Liver (tissue), 9 donors: ENCODE data around the gene P3H4. TPM values are rescaled to one million over a fixed set of nuclear protein-coding genes. Genes with fewer than 3 reads are reported as not detected.

ENCODE experiments used
- DNase-seq: peaks from one replicate; pipeline ENCODE4 v3.0.0-alpha.2; 2017; ENCODE audit warnings: low spot score
- H3K27ac ChIP-seq, 2 donors: one replicate each; pipeline ENCODE4 v1.7.0; 2013; ENCODE audit warnings: inconsistent platforms in 2 of 2, low read length in 2 of 2, control low read depth in 1 of 2, low read depth in 1 of 2, mild to moderate bottlenecking in 1 of 2
- H3K27me3 ChIP-seq, 4 donors: one replicate each; pipeline versions ENCODE4 v1.6.1 to v1.7.0; 2013; ENCODE audit warnings: low read length in 3 of 4, inconsistent platforms in 1 of 4, mild to moderate bottlenecking in 1 of 4, moderate library complexity in 1 of 4; ENCODE audit not compliant: control insufficient read depth in 4 of 4, insufficient read depth in 4 of 4
- H3K36me3 ChIP-seq, 4 donors: one replicate each; pipeline versions ENCODE4 v1.6.1 to v1.7.0; 2013; ENCODE audit warnings: low read length in 3 of 4, mild to moderate bottlenecking in 3 of 4, low read depth in 1 of 4, moderate library complexity in 1 of 4; ENCODE audit not compliant: control insufficient read depth in 4 of 4, insufficient read depth in 3 of 4
- H3K4me1 ChIP-seq, 4 donors: one replicate each; pipeline versions ENCODE4 v1.6.1 to v1.7.0; 2013; ENCODE audit warnings: low read length in 3 of 4, mild to moderate bottlenecking in 3 of 4, moderate library complexity in 1 of 4; ENCODE audit not compliant: control insufficient read depth in 4 of 4, insufficient read depth in 4 of 4
- H3K4me3 ChIP-seq, 3 donors: one replicate each; pipeline versions ENCODE4 v1.6.1 to v1.7.0; 2013; ENCODE audit warnings: low read length in 3 of 3, control low read depth in 1 of 3, low read depth in 1 of 3, mild to moderate bottlenecking in 1 of 3
- H3K9ac ChIP-seq, 2 donors: one replicate each; pipeline ENCODE4 v1.7.0; 2013; ENCODE audit warnings: low read length in 2 of 2, mild to moderate bottlenecking in 2 of 2, moderate library complexity in 2 of 2, control low read depth in 1 of 2, low read depth in 1 of 2
- H3K9me3 ChIP-seq, 4 donors: one replicate each; pipeline versions ENCODE4 v1.6.1 to v1.7.0; 2013; ENCODE audit warnings: low read length in 3 of 4; ENCODE audit not compliant: control insufficient read depth in 4 of 4
- ATF3 ChIP-seq: IDR thresholded peaks from 2 replicates; pipeline ENCODE4 v1.6.1; 2016; ENCODE audit warnings: antibody characterized with exemption
- EGR1 ChIP-seq, 2 donors: IDR thresholded peaks; 2 replicates each; pipeline ENCODE4 v1.6.1; 2016 to 2018; ENCODE audit warnings: antibody characterized with exemption in 2 of 2, low read depth in 2 of 2
- FOXA1 ChIP-seq: IDR thresholded peaks from 2 replicates; pipeline ENCODE4 v1.6.1; 2016; ENCODE audit warnings: antibody characterized with exemption
- FOXA2 ChIP-seq: IDR thresholded peaks from 2 replicates; pipeline ENCODE4 v1.6.1; 2016; ENCODE audit warnings: antibody characterized with exemption
- GABPA ChIP-seq, 2 donors: IDR thresholded peaks in 1 of 2; conservative IDR thresholded peaks in 1 of 2; 2 replicates each; pipeline ENCODE4 v1.6.1; 2016; ENCODE audit warnings: antibody characterized with exemption in 2 of 2, mild to moderate bottlenecking in 1 of 2, moderate library complexity in 1 of 2
- HNF4A ChIP-seq, 2 donors: conservative IDR thresholded peaks; 2 replicates each; pipeline ENCODE4 v1.6.1; 2016; ENCODE audit warnings: antibody characterized with exemption in 2 of 2, mild to moderate bottlenecking in 2 of 2
- HNF4G ChIP-seq: IDR thresholded peaks from 2 replicates; pipeline ENCODE4 v1.6.1; 2016; ENCODE audit warnings: antibody characterized with exemption
- JUND ChIP-seq, 2 donors: IDR thresholded peaks; 2 replicates each; pipeline ENCODE4 v1.6.1; 2016; ENCODE audit warnings: antibody characterized with exemption in 2 of 2
- NR2F2 ChIP-seq: IDR thresholded peaks from 2 replicates; pipeline ENCODE4 v1.6.1; 2016; ENCODE audit warnings: antibody characterized with exemption
- RAD21 ChIP-seq, 2 donors: IDR thresholded peaks; 2 replicates each; pipeline ENCODE4 v1.6.1; 2016; ENCODE audit warnings: antibody characterized with exemption in 2 of 2, mild to moderate bottlenecking in 2 of 2
- REST ChIP-seq: IDR thresholded peaks from 2 replicates; pipeline ENCODE4 v1.6.1; 2016; ENCODE audit warnings: antibody characterized with exemption, mild to moderate bottlenecking
- RXRA ChIP-seq, 2 donors: IDR thresholded peaks; 2 replicates each; pipeline ENCODE4 v1.6.1; 2017 to 2018; ENCODE audit warnings: antibody characterized with exemption in 2 of 2, mild to moderate bottlenecking in 1 of 2
- SP1 ChIP-seq: IDR thresholded peaks from 2 replicates; pipeline ENCODE4 v1.6.1; 2018; ENCODE audit warnings: antibody characterized with exemption, mild to moderate bottlenecking
- TAF1 ChIP-seq: conservative IDR thresholded peaks from 2 replicates; pipeline ENCODE4 v1.6.1; 2016; ENCODE audit warnings: antibody characterized with exemption, mild to moderate bottlenecking
- YY1 ChIP-seq: IDR thresholded peaks from 2 replicates; pipeline ENCODE4 v1.6.1; 2016; ENCODE audit warnings: antibody characterized with exemption, mild to moderate bottlenecking
- WGBS: extraction: QIAGEN DNeasy Blood & Tissue Kit; methylation state at CpG from one replicate; pipeline ENCODE4 v1.1.7; 2013; 5-methylcytosine and 5-hydroxymethylcytosine counted together
- polyA plus RNA-seq, 2 donors: library from polyadenylated mRNA; stranded (reverse) in 1 of 2; unstranded in 1 of 2; fragments of 200-250 nt in 1 of 2; fragments of >200 nt in 1 of 2; fragmentation: Nextera tagmentation in 1 of 2; extraction: Ambion mirVana in 1 of 2; gene quantifications; one replicate each; pipeline versions ENCODE4 v1.2.1 to v1.2.3, GENCODE V29; 2013 to 2015
- total RNA-seq, 2 donors: library from RNA; depleted of rRNA; stranded (reverse); fragments of >200 nt; gene quantifications; one replicate each; pipeline ENCODE4 v1.2.3, GENCODE V29; 2014
- TF ChIP-seq, protein P1 (sequence below): fragments of 150-350 bp; IDR thresholded peaks from 2 replicates; pipeline ENCODE4 v1.5.1; 2017; ENCODE audit warnings: improper control_type of control experiment, low read depth, low read length; ENCODE audit not compliant: missing input control
- TF ChIP-seq, protein P2 (sequence below): IDR thresholded peaks from 2 replicates; pipeline ENCODE4 v1.6.1; 2016; ENCODE audit warnings: antibody characterized with exemption
- TF ChIP-seq, protein P3 (sequence below): IDR thresholded peaks from 2 replicates; pipeline ENCODE4 v1.6.1; 2016; ENCODE audit warnings: antibody characterized with exemption
- donor health status: healthy.
- donor health status: healthy.
- donor health status: healthy.
- donor health status: healthy.
- donor health status: healthy.

P3H4 gene
- total and polyA plus RNA-seq, 4 donors = 1.7 to 5.6 (median 2.3) TPM

DNA sequence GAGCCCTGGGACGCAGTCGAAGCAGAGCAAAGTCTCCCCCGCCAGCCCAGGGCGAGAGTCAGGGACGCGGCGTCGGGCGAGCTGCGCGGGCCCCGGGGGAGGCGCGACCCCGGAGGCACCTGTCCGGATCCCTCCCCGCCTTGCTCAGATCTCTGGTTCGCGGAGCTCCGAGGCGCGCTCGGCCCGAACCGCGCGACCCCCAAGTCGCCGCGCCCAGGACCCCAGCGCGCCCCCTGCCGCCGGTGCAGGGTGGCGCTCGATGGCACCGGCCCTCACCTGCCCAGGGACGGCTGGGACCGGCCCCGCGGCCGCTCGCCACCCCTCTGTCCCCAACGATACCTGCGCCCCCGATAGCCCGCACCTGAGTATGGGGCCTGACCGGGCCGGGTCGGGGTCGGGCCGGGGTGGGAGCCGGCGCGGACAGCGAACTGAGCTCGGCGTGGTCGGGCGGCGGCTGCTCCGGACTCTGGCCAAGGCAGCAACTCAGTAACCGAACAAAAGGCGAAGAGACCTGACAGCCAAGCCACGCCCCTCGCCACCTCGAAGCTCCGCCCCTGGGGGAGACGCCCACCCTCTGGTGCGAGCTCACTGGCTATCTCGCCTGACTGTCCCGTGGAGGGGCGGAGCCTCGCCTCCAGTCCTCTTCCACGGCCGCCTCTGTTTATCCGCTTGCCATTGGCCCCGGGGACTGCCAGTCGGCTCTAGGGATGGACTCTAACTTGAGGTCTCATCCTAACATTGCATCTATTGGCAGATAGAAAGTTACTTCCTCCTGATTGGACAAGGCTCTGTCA, 25.3 kb downstream of the P3H4 start, which contains the start of gene JUP:
Gene JUP (minus strand): TSS at position 485 of the 794 bp plus-strand sequence. CDS start 14,857 bp downstream, outside the sequence.
- Histone ChIP-seq H3K27ac (peak within 1 kb of the TSS; percentile 84 to 86), H3K9me3 (no peaks in the 10 kb centered on the region), H3K4me3 (peak within 1 kb of the TSS; percentile 71 to 94 (median 82)), H3K4me1 (peaks cover 8 to 30% (median 23%) of the 10 kb centered on the region in 4 donors), H3K27me3 (no peaks in the 10 kb centered on the region), H3K36me3 (no peaks in the 10 kb centered on the region), H3K9ac (peak within 1 kb of the TSS; percentile 53 to 88)
- WGBS = under 1% methylated on average over 79 of the region's 79 CpGs
- DNase-seq = peak; percentile 98
- TF ChIP-seq GABPA (IDR thresholded peaks at IDR 0.05 in 1 of 2, conservative IDR thresholded peaks at IDR 0.05 in 1 of 2) (peak in 1 of 2 donors; percentile 30), RAD21 (IDR thresholded peaks at IDR 0.05) (peak in 1 of 2 donors; percentile 10), EGR1 (IDR thresholded peaks at IDR 0.05; ENCODE audit: low read depth in 2 of 2) (no peak), HNF4A (conservative IDR thresholded peaks at IDR 0.05) (peak in 1 of 2 donors; percentile 57), RXRA (IDR thresholded peaks at IDR 0.05) (peak; percentile 34 to 42), JUND (IDR thresholded peaks at IDR 0.05) (no peak), YY1 (peak; percentile 56), TAF1 (peak; percentile 52), SP1 (peak; percentile 98), REST (peak; percentile 82), HNF4G (no peak), ATF3 (no peak), FOXA2 (no peak), FOXA1 (no peak), NR2F2 (peak; percentile 40)
- TF ChIP-seq, protein P1, sequence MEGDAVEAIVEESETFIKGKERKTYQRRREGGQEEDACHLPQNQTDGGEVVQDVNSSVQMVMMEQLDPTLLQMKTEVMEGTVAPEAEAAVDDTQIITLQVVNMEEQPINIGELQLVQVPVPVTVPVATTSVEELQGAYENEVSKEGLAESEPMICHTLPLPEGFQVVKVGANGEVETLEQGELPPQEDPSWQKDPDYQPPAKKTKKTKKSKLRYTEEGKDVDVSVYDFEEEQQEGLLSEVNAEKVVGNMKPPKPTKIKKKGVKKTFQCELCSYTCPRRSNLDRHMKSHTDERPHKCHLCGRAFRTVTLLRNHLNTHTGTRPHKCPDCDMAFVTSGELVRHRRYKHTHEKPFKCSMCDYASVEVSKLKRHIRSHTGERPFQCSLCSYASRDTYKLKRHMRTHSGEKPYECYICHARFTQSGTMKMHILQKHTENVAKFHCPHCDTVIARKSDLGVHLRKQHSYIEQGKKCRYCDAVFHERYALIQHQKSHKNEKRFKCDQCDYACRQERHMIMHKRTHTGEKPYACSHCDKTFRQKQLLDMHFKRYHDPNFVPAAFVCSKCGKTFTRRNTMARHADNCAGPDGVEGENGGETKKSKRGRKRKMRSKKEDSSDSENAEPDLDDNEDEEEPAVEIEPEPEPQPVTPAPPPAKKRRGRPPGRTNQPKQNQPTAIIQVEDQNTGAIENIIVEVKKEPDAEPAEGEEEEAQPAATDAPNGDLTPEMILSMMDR = peak; percentile 62
- TF ChIP-seq, protein P2, sequence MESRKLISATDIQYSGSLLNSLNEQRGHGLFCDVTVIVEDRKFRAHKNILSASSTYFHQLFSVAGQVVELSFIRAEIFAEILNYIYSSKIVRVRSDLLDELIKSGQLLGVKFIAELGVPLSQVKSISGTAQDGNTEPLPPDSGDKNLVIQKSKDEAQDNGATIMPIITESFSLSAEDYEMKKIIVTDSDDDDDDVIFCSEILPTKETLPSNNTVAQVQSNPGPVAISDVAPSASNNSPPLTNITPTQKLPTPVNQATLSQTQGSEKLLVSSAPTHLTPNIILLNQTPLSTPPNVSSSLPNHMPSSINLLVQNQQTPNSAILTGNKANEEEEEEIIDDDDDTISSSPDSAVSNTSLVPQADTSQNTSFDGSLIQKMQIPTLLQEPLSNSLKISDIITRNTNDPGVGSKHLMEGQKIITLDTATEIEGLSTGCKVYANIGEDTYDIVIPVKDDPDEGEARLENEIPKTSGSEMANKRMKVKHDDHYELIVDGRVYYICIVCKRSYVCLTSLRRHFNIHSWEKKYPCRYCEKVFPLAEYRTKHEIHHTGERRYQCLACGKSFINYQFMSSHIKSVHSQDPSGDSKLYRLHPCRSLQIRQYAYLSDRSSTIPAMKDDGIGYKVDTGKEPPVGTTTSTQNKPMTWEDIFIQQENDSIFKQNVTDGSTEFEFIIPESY = peak; percentile 28
- TF ChIP-seq, protein P3, sequence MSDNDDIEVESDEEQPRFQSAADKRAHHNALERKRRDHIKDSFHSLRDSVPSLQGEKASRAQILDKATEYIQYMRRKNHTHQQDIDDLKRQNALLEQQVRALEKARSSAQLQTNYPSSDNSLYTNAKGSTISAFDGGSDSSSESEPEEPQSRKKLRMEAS = peak; percentile 39
